ENCODE data around the gene DLGAP4.
"Not testable (repeated sequence)": the region's sequence is repeated elsewhere in the genome, so short reads cannot be mapped to it uniquely, and the experiment has no call there.

DLGAP4 gene

DNA sequence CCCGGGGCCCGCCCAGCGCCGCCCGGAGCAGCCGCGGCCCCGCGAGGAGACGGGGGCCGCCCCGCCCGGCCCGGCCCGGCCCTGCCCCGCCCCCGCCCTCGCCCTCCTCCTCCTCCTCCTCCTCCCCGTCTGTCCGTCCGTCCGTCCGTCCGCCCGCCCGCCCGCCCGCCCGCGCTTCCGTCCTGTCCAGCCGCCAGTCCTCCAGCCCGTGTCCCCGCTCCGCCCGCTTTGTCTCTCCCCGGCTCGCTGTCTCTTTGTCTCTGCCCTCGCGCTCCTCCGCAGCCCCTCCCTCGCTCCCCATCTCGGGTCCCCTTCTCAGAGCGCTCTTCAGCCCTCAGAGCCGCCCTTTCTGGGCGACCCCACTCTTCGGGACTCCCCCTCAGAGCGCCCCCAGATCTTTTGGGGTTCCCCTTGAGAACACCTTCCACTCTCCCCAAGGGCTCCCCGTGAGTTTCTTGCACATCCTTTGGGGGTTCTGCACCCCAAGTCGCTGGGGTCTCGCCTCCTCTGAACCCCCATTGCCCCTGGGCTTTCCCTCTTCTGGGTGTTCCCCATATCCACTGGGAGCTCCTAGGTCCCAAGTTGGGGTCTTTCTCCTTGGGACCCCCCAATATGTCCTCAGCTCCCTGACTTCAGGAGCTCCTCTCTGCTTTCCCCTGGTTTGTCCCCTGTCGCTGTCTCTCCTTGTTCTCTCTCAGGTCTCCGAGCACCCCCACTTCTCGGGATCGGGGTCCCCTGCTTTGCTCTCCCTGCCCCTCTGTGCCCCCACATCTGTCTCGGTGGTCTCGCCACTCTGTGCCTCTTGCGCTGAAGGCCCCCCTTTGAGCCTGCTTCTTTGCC lies 155.7 kb downstream of the DLGAP4 start:
- DNase-seq = no peak

DNA sequence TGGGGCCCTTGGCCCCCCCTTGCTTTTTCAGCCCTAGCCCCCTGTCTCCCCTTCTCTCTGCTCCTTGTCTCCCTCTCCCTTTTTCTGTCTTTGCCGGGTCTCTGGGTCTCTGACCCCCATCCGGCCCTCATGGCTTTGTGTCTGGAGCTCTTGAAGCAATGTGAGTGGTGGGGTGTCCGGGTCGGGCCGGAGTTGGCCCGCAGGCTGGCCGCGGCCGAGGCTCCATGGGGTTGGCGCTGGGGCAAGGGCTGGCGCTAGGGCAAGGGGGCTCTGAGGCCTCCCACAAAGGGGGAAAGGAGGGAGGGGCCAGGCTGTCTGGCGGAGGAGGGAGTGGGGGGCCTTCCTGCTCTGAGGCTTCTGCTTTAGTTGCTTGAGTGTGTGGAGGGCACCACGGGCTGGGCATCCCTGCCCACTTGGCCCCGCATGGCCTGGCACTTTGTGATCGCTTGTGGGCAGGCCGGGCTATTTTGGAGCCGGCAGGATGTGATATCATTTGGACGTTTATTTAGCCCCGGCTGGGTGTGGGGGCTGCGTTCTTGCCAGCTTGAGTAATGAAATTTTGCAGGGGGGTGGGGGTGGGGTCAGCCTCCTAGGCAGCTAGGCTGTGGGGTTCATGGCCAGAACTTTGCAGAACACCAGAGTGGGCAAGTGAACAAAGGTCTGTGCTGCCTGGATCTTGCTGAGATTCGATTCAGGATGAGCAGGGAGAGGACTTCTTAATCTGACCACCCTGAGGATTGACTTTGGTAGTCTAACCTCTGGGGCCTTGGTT lies 156.5 kb downstream of the DLGAP4 start:
- no peak for DNase-seq

DNA sequence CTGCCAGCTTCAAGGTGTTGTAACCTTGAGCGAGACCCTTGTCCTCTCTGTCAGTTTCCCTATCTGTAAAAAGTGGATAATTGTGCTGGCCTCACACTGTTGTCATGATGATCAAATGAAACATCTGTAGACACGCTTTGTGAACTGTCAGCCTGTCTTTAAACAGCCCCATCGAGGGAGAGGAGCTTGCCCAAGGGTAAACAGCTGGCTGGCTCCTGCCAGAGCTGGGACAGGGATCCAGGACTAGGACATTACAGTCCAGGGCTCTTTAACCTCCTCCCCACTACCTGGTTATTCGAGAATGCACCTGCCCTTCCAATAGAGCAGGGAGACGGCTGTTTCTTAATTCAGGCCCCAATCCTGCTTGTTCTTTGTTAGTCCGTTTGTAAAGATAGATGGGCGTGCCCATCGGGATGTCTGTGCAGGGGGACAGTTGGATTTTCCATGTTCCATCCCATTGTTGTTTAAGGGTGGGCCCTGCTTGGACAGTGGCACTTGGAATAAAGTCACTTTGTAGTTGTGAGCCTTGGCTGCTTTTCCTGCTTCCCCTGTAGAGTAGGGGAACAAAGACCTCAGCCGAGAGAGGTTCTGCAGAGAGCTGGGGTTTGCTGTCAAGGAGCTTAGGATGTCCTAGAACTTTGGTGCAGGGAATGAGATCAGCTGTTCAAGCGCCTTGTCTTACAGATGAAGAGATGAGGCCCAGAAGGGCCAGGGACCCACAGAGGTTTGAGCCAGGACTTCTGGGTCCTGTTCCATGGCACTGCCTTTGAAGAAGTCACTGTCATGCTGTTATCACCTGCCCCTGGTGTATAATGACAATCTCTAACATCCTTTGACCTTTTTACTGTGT lies 157.3 kb downstream of the DLGAP4 start:
- DNase-seq = no peak

DNA sequence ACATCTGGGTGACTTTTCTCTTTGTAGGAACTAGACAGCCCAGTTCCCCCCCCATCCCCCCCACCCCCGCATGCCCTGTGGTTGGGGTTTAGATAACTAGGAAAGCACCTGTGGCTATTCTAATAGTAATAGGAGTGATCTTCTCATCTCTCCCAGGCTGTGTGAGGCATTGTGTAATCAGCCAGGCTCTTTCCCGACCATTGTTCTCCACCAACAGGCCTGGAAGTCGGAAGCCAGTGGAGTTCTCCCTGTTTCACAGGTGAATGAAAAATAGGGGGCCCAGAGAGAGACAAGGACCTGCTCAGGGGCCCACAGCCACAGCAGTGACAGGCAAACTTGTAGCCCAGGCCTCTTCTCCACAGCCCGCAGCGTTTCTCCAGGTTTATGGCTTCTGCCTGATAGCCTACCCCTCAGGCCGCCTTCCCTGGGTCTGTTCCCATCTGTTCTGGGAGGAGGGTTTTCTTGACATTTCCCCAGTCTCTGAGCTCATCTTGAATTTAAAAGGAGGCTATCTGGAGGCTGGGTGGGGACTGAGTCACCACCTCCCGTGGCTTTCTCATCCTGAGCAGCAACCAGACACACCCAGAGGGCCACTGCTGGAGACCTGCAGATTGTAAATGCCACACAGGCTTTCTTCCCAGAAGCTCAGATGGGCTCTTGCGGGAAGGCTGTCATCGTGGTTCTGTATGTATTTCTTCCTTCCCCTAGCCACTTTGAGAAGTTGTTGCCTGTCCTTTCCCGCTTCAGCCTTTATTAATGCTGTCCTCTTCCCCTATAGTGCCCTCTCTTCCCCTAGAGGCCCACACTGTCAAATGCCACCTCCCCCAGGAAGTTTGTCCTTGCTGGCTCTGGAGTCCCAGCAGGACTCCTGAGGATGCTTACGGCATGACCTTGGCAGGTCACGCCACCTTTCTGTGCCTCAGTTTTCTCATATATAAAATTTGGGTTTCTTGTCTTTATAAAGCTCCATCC lies 159.3 kb downstream of the DLGAP4 start:
- DNase-seq = no peak

DNA sequence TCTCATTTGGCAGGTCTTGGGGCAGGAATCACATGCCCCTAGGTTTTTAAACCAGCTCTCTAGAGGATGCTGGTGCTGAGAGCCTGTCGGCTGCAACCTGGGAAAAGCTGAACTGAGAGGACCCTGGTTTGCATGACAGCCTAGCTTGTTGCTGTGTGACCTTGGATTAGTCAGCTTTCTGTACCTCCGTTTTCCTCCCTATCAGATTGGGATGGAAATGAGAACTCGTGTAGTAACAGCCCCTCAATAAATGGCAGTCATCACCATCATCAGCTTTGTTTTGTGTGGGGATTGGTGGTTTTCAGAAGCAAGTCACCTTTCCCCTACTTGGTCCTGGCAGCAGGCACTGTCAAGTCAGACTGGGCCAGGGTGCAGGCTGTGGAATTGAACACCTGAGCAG lies 159.9 kb downstream of the DLGAP4 start:
- DNase-seq = no peak

DNA sequence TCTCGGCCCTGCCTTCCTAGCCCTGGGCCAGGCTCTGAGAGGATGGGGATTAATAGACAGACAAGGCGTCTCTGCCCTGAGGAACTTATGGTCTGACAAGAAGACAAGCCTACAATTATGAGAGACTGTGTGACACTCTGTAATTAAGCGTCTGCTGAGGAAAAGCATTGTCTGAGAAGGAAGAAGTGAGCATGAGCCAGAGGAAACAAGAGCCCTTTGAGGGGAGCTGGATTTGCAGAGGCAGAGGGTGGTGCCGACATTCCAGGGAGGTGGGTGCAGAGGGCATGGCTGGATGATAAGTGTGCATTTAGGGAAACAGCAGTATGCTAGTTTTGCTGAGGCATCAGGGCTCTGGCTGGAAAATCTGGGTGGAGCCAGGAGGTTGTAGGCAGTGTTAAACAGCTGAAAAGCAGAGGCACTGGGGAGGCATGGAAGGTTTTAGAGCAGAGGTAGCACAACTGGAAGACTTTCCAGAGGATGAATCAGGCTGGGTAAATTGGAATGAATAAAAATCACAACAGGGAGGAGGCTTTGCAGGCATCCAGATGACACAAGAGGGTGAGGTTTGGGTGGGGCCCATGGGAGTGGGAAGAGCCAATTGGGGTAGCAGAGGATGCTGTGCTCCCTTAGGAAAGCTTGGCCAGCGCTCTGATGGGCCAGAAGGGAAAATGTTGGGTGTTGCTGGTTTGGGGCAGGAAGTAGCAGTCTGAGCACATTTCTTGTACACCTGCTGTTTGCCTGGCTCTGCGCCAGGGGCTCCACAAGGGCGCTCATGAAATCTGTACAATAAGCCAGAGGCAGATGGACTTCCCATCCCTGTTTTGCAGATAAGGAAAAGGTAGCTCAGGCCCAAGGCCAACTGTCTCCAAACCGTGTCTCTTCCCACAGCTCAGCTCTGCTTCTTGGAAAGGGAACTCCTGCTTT lies 161.2 kb downstream of the DLGAP4 start:
- no peak for DNase-seq

DNA sequence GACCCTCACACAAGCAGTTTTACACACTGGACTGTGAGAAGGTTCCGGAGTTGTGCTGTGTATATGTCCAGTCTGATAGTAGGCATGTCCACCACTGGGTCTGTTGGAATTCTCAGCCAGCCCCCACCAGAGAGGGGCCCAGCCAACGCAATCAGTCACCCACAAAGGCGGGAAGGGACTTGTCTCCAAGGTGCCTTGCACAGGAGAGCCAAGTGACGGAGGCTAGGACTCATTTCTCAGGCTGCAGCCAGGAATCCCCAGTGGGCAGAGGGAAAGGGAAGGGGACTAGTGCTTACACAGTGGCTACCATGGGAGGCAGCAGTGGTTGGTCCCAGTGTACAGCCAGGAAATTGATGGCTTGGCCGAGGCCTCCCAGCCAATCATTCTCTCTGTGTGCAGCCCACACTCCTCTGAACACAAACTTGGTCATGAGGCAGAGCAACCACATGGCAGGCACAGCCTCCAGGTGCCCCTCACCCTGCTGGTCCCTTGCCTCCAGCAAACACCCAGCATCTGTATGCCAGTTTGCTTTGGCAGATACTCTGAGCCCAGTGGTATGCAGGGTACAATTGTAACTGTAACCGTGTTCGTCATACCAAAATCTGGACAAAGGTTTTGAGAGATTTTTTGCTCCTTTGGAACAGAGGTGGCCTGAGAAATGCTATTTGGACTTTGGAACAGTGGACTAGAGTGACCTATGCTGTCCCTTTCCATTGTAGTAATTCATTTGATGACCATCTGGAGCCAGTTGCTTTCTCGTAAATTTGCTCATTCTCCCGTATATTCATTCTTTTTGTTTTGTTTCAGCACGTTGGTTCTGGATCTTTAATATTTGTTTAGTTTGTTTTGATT lies 162.2 kb downstream of the DLGAP4 start:
- no peak for DNase-seq

DNA sequence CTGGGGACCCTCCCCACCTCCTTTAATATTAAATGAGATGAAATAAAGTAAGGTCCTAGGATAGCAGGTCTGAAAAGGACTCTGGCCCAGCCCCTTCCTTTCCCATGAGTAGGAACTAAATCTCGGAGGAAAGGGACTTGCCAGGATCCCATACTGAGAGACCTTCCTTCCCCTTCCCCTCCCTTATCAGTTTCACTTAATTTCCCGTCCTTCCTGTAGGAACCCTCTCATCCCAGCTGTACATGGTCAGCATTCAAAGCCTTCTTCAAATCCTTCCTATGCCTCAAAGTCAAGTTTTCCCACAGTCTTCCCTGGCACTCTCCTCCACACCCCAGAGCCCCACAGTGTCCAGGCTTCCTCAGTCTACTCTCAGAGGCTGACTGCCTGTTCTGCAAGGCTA lies 163.8 kb downstream of the DLGAP4 start:
- DNase-seq = no peak

DNA sequence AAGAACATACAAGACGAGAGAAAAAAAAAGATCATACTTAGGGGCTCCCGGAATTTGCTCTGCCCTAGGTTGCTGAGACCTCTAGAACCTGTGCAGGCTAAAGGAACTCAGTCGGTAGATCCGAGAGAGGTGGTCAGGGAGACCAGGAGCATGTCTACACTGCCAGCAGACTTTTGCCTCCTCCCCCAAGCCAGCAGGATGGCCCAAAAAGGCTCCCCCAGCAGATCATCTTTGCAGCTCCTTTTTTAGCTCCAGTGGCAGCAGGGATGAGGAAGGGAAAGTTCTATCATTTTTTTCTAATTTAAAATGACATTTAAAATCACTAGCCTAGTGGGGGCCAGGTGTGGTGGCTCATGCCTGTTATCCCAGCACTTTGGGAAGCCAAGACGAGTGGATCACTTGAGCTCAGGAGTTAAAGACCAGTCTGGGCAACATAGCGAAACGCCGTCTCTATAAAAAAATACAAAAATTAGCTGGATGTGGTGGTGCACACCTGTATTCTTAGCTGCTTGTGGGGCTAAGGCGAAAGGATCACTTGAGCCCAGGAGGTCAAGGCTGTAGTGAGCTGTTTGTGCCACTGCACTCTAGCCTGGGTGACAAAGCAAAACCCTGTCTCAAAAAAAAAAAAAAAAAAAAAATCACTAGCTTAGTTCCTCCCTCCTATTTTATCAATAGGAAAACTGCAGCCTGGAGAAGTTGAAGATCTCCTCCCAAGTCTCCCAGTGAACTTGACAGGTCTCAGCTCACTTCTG lies 165.9 kb downstream of the DLGAP4 start:
- DNase-seq = no peak

DNA sequence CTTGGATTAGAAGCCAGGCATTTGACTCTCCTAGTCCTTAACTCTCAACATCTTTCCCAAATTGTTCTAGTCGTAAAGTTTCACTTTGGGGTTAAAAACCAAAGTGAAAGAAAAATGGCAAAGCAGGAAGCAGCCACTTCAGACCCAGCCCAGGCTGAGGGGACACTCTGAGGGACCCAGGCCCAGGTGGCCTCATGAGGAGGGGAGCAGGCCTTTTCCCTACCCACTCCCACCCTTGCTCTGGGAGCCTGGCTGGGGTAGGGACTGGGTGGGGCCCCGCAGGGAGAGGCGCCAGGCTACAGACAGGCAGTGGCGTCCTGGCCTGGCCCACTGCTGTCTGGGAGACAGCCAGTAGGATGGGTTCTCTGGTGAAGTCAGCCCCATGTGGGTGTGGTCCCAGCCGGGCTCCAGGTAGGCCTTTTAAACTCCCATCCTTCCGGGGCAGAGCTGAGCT lies 166.5 kb downstream of the DLGAP4 start:
- DNase-seq = no peak

DNA sequence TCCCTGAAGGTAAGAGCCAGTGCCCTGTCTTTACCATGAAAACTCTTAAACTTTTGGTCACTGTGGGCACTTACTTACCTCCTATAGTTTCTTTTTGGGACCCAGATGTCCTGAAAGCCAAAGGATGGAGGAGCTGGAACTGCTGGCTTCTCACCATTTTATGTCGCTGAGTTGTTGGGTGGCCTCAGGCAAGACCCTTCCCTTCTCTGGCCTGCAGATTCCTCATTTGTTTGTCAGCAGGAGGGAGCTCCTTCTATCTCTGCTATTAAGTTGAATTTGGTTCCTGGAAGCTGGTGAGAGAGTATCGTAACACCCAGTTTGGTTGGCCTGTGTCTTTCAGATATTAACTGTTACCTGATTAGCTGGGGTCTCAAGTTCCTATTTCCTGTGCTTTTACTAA lies 167.0 kb downstream of the DLGAP4 start:
- DNase-seq = no peak

DNA sequence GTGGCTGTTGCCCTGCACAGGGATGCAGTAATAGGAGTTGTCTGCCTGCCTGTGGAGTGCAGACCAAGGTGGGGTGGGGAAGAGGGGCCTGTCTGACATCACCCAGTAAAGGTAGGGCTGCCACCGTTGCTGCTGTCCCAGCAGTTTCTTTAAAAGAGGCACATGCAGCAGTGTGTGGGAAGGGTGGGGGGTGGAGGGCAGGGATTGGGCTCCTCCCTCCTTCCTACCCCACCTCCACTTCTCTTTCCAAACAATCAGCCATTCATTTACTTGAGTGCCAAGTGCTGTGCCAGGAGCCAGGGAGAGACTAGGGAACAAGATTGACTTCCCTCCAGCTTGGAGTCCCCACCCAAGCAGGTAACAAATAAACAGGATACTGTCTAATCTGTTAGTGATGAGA lies 168.4 kb downstream of the DLGAP4 start:
- no peak for DNase-seq

DNA sequence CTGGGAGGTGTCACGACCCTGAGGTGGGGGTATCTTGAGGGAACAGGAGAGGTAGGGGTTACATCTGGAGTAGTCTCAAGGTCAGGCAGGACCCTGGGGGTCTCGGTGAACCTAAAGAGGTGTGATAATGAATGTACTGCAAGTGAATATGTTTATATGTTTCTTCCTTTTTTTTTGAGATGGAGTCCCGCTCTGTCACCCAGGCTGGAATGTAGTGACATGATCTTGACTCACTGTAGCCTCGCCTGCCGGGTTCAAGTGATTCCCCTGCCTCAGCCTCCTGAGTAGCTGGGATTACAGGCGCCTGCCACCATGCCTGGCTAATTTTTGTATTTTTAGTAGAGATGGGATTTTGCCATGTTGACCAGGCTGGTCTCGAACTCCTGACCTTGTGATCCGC lies 168.9 kb downstream of the DLGAP4 start:
- DNase-seq = not testable (repeated sequence)

DNA sequence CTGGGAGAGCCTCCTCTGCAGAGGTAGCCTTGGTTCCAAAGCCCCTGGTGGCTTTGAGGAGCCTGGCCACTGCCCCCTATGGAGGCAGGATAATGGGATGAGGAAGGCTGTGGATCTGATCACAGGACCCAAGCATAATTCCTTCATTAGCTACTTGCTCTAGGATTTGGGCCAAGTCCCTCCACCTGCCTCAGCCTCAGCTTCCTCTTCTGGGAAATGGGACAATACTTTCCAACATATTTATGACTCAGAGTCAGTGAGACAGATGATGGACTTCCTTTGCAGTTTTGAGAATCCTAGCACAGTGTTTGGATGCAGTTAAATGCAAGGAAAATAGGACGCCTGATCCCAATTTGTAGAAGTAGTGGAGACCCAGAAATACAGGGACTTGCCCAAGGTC lies 171.3 kb downstream of the DLGAP4 start:
- no peak for DNase-seq

DNA sequence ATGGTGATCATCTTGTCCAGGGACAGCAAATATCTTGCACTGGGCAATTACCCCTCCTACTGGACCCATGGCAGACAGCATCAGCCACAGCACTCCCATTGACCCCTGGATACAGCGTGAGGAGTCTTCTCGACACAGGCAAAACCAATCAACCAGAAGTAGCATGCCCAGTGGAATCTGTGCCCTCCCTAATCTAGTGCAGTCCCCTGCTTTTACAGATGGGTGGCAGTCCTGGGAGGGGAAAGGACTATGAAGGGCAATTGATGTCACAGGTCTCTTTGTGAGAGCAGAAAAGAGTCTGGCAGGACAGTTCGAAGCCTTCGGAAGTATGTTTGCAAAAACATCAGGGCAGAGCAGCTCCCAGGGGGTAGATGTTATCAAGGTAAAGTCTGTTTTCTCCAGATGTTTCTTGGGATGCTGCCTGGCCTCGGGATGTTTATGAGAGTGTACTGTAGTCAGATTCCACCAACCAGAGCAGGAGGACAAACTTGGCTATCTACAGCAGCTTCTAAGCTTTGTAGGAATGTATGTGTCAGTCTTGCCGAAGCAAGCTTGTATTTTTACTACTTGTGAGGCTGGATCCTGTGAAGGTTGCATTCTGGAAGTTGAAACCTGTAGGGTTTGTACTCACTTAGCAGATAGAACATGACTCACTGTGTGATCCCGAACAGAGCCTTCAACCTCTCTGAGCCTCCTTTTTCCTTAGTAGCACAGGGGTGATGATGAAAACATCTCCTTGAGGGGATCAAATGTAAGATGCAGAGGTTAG lies 172.2 kb downstream of the DLGAP4 start:
- DNase-seq = no peak

DNA sequence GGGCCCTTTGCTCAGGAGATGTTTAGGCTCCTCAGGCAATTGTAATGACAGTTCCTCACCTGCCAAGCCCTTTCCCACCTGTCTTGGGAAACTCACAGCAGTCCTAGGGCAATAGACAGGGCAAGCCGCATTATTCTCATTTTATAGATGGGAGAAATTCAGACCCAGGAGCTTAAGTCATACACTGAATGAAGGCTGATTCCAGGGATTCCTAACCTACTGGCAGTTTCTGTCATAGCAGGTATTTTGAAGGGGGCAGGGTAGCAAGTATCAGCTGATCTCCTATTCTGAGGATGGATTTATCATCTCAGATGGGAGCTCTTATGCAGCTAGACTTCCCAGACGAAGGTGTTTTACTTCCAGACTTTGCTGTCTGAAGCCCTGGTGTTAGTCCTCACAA lies 173.8 kb downstream of the DLGAP4 start:
- DNase-seq = no peak

DNA sequence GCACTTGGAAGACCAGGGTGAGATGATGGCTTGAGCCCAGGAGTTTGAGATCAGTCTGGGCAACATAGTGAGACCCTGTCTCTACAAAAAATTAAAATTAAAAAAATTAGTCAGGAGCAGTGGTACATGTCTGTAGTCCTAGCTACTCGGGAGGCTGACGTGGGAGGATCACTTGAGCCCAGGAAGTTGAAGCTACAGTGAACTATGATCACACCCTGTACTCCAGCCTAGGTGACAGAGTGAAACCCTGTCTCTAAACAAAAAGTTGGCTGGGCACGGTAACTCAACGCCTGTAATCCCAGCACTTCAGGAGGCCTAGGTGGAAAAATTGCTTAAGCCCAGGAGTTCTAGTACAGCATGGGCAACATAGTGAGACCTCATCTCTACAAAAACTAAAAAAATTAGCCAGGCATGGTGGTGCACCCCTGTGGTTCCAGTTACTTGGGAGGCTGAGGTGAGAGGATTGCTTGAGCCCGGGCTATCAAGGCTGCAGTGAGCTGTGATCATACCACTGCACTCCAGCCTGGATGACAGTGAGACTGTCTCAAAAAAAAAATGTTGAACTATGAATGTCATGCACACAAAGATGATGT lies 174.4 kb downstream of the DLGAP4 start:
- DNase-seq = no peak

Data from GF-D8 (cell line).